NCI-H187 (cell line): ENCODE measurements around the gene ZNF621.
A peak's percentile ranks its signal among the peaks of the same experiment; 100 is the strongest.

Source experiments
- DNase-seq, 2 experiments: peaks; one replicate each; lab custom pipeline; 2025; lab: John Stamatoyannopoulos, UW

ZNF621 gene

DNA sequence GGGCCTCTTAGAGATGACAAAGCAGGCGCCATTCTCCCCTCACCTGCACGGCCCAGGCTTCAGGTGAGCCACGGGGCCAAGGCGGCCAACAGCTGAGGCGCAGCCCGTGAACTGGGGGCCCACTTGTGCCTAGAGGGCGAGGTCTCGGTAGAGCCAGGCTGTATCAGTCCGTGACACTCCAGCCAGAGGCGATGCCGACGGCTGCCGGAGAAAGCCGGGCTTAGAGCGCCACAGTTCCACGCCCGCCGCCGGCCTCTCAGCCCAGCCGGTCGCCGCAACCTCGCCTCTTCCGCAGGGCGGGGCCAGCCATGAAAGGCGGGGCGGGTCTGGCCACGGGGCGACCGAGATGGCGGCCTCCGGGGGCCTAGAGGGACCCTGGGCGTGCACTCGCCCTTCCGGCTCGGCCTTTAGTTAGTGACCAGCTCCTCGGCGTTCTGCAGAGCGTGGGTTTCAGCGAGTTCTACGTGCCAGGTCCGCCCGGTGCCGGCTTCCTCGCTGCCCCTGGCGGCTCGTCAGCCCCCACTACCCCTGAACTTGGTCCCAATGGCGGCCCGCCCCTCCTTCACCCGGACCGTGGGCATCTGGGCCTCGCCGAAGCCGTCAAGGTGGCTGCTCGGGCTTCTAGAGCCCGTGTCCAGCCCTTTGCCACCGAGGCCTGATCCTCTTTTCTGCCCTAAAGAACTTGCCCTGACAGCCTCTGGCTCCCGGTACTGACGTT lies at the start of gene ZNF621:
TSS of gene ZNF621 (plus strand) at position 393 of the 718 bp plus-strand sequence. CDS start 881 bp downstream, outside the sequence.
- peak; percentile 41 to 76 for DNase-seq

DNA sequence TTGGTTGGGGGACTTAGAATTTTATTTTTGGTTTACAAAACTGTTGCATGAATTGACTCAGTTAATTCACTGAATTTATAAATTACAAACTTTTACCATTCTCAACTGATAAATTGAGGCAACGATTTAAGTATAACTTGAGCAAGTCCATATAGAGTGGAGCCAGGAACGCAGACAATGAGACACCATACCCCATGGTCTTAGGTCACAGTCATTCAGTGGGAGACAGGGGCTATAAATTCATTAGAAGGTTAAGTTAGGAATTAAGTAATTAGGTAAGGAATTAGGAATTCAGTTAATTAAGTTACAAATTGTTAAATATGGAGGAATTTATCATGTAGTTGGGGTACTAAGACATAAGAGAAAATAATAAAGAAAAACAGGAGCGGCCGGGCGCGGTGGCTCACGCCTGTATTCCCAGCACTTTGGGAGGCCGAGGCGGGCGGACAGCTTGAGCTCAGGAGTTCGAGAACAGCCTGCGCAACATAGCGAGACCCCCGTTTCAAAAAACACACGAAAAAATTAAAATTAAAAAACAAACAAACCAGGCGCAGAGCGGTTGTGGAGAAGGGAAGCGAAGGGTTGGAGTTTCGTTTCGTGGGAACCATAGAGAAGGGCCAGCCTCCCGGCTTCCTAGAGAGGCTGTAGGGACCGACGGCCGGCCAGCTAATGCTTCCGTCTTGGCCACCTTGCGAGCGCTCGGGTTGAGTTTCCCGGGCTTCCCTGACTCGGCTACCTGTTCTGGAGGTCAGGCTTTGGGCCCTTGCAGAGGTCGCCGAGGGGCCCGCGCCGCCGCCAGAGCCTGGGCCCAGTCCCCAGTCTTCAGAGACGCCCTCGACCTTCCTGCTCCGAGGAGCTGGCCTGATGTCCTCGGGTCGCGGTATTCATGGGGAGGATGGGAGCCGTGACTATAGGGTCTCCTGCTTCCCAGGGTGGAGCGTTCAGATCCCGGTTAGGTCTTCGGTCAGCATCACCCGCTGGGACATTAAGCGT lies 48.0 kb upstream of the ZNF621 start, which contains the start of gene ZNF619:
TSS of gene ZNF619 (plus strand) at position 645 of the 993 bp plus-strand sequence. CDS start 858 bp downstream, outside the sequence.
- DNase-seq: peak in 1 of 2 experiments; percentile 36

DNA sequence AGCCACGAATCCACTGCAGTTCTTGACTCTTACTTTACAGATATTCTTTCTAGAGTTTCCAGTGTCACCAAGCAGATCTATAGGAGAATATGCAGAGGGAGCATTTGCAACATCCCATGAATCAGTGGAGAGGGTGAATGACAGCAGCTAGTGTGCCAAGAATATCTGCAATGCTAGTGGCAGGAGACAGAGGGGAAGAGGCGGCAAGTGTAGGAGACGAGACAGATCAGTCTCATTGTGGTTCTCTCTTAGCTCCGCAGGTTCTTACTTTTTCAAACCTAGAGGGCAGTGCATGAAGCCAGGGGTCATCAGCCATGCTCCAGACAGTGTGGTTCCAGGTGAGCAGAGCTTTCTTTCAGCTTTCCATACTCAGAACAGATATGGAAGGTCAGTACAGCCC lies 47.1 kb upstream of the ZNF621 start:
- no peak for DNase-seq

DNA sequence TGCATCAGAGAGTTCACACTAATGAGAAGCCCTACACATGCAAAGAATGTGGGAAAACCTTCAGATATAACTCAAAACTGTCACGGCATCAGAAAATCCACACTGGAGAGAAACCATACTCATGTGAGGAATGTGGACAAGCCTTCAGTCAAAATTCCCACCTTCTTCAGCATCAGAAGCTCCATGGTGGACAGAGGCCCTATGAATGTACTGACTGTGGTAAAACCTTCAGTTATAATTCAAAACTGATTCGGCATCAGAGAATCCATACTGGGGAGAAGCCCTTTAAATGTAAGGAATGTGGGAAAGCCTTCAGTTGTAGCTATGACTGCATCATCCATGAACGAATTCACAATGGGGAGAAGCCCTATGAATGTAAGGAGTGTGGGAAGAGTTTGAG lies 37.6 kb upstream of the ZNF621 start:
- no peak for DNase-seq

DNA sequence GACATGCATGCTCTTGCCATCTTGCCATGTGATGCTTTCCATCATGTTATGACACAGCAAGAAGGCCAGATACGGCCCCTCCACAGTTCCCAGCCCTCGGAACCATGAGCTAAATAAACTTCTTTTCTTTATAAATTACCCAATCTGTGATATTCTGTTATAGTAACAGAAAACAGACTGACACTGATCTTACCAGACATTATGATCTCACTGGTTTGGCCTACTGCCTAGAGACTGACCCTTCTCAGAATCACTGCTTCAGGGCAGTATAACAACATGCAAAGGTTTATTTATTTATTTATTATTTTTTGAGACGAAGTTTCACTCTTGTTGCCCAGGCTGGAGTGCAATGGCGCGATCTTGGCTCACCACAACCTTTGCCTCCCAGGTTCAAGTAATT lies 33.8 kb upstream of the ZNF621 start:
- no peak for DNase-seq

DNA sequence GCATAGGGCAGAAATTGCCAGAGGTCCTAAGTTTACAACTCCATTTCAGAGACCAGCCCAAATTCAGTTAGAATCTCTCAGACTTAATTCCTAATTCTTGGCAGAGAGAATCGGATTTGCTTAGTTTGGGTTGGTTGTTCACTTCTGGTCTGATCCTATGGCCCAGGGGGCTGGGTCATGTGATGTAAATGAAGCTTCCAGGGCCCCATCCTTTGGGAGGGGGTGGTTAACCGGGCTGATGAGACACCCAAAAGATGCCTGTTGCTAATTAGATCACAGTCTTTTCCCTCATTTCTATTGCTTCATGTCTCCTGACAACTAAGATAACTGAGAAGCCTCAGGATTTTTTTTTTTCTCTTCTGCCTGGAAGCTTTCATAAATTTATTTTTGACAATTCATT lies 30.1 kb upstream of the ZNF621 start:
- no peak for DNase-seq

DNA sequence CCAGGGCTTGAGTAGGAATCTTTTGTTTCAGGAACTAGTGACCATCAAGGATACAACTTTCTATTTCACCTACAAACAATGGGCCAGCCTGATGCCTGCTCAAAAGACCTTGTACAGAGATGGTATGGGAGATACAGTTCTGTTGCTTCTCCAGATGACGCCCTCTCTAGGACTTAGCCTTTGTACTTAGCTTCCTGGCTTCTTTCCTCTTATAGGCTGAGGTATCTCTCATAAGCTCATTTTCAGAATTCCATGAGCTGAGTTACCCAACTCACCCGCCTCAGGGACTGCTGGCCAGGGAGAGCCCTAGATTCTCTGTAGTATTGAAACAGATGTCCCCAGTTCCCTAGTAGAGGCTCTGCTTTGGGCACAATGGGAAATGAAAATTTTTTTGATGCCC lies 27.5 kb upstream of the ZNF621 start:
- DNase-seq: no peak

DNA sequence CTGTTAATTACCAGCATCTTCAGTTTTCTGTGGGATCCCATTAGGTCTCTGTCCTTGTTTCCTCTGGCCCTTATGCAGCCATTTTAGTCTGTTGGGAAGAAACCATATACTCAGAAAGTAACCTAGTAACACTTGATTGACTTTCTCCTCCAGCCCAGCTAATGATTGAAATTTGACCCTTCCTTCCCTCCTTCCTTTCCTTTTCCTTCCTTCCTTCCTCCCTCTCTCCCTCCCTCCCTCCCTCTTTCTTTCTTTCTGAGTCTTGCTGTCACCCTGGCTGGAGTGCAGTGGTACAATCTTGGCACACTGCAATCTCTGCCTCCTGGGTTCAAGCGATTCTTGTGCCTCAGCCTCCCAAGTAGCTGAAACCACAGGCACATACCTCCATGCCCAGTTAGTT lies 24.8 kb upstream of the ZNF621 start:
- no peak for DNase-seq

DNA sequence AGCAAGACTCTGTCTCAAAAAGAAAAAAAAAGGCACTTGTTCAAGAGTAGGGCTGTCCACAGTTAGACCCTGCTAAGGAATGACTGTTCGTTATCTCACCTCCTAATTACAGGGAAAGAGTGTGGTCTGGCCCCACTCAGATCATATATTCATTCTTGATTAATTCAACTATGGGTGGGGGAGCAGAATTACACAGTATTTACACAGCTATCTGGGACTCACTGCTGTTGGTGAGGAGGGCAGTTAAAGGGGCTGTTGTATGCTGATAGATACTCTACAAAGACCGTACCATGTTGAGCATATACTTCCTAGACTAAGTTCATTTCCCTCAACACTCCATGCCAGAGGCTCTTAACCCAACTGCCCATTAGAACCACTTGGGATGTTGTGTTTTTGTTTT lies 22.7 kb upstream of the ZNF621 start:
- DNase-seq: no peak

DNA sequence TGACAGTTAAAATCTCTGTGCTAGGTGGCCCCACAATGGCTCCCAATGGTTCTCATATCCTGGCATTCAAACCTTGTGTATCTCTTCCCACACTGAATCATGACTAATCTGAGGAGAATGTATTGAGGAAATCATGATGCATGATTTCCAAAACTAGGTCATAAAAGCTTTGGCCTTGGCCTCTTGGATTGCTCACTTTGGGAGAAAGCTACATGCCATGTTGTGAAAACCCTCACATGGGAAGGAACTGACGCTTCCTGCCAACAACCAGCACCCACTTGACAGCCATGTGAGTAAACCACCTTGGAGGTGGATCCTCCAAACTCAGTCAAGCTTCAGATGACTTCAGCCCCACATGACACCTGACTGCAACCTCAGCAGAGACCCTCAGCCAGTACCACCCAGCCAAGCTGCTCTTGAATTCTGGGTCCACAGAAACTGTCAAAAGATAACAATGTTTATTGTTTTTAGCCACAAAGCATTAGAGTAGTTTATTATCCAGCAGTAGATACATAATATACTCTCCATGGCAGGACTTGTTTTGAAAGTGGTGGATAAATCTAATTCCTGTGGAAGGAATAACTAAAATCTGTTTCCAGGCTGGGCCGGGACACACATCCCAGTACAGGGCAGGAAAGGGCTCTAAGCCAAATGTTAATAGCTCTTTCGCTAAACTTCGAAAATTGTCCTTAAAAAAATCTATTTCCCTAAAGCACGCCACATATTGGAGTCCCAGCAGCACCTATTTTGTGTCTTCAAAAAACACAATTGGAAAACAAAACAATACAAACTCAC lies 19.9 kb upstream of the ZNF621 start:
- no peak for DNase-seq

DNA sequence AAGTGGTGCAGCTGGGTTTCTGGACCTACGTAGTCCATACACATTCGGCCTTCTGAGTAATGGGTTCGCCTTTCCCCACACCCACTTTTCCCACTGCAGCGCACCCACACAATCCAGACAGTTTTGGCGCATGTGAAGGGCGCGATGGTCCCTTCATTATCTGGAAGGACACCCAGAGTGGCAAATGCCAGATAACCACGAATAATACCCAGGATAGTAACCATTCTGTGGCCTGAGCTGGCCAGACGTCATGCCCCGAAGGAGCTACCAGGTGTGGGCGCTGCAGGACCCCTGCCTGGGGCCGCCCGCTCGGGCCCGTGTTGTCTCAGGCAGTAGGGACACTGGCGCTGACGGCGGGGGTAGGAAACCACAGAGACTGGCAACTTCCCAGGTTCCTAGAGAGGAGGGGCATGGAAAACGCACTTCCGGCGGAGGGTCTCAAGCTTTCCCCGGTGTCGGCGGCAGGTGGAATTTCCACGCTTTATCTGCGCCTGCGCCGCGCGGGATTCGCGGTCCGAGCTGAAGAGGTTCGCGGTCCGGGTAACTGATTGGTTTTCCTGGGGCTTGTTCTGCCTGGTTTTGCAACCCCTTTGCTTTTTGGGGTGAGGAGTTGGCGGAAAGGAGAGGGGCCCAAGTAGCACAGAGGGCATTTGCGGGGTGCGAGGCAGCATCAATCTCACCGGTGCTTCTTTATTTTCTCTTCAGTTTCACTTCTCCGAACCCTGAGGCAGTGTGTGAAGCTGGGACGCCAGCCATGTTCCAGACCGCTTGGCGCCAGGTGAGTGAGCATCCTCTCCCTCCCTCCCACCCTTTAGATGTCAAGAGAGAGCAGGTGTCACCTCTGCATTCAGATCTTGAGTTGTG lies 18.9 kb upstream of the ZNF621 start, which contains the start of gene ZNF620:
TSS of gene ZNF620 (plus strand) at position 441 of the 864 bp plus-strand sequence. CDS start at position 755, 314 bp downstream.
- peak; percentile 68 to 74 for DNase-seq

DNA sequence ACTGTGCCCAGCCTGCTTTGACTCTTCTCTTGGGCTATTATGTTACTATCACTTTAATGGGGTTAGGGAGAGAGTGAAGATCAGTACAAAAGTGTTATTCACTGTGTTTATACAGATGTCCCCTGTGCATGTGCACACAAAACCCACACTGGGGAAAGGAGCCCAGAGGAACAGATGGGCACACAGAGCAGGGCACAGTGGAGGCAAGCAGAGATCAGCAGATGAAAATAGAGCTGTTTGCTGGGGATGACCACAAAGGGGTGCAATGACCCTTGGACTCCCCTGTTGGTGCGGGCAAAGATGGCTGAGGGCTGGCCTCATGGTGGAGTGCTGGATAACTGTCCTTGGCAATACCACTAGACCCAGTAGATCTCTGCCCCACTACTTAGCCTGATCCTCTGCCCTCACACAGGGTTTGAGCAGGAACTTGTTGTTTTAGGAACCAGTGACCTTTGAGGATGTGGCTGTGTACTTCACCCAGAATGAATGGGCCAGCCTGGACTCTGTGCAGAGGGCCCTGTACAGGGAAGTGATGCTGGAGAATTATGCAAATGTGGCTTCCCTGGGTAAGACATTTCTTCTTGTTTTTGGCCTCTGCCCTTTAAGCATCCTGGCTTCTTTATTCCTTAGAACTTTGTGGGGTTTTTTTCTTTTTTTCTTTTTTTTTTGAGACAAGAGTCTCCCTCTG lies 13.6 kb upstream of the ZNF621 start:
- DNase-seq: no peak

DNA sequence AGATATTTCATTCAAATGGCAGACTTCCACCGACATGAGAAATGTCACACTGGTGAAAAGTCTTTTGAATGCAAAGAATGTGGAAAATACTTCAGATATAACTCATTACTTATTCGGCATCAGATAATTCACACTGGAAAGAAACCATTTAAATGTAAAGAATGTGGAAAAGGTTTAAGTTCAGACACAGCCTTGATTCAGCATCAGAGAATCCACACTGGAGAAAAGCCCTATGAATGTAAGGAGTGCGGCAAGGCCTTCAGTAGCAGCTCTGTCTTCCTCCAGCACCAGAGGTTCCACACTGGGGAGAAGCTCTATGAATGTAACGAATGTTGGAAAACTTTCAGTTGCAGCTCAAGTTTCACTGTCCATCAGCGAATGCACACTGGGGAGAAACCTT lies 8.6 kb upstream of the ZNF621 start:
- no peak for DNase-seq

DNA sequence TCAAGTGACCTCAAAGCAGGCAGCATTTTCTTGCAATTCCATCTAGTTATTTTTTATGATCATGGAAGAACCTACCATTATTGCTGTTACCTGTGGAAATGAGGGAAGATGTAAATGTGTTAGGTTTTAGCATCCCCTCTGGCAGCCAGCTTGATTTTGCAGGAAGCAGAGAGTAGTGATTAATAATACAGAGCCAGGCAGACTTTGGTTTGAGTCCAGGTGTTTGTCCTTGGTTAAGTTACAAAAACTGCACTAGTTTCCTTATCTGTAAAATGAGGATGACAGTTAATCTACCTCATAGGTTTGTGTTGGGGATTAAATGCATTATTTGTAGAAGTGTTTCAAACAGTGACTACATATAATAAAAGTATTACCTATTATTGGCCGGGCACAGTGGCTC lies 6.7 kb upstream of the ZNF621 start:
- DNase-seq: no peak

DNA sequence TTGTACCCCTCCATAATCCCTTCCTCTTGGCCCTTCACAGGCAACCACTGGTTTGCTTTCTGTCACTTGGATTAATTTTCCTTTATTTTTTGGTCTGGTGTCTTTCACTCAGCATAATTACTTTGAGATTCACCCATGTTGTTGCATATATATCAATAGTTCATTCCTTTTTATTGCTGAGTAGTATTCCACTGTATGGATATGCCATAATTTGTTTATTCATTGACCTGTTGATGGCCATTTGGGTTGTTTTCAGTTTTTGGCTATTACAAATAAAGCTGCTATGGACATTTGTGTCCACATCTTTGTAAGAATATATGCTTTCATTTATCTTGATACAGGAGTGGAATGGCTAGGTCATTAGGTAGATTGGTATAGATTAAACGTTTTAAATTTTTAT lies 5.9 kb upstream of the ZNF621 start:
- DNase-seq: no peak

DNA sequence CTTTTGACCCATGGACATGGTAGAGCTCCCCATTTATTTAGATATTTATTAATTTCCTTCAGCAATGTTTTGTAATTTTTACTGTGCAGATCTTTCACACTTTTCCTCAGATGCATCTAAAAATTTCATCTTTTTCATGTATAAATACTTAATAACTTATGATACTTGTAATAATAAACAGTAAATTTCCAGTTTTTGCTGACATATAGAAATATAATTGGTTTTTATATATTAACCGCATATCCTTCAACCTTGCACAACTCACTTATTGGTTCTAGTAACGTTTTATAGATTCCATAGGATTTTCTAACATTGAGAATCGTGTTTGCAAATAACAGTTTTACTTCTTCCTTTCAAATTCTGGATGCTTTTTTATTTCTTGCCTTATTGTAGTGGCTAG lies 3.5 kb upstream of the ZNF621 start:
- DNase-seq: no peak

DNA sequence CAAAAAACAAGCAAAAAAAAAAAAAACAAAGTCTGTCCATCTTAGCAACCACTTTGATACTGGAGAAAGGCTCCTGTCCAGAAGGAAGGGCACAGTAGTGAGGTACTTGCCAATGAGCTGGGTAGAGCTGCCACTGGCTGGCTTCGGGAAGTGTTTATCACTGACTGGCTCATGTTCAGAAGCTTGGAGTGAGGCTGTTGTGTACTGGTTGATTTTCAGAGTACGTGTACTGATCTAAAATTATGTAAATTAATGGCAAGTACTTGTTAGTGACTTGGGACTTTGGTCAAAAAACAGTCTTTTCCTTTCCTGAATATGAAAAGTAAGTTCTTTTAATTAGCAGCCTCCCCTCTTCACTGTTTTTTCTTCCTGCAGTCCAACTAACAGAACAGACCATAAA lies 979 bp upstream of the ZNF621 start:
- no peak for DNase-seq

DNA sequence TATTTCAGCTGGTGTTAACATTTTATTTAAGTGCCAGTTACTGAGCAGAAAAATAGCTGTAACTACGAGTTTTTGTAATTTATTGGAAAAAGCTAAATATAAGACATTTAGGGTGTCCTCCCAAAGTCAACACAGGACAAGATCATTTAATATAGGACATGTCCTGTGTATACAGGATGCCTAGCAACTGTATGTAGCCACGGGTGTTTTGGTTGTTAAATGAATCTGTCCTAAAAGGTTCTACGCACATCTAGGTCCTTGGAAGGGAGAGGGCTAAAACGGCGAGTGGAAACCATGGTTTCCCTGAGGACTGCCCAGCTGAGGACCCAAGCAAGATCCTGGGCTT lies 565 bp upstream of the ZNF621 start:
- no peak for DNase-seq

DNA sequence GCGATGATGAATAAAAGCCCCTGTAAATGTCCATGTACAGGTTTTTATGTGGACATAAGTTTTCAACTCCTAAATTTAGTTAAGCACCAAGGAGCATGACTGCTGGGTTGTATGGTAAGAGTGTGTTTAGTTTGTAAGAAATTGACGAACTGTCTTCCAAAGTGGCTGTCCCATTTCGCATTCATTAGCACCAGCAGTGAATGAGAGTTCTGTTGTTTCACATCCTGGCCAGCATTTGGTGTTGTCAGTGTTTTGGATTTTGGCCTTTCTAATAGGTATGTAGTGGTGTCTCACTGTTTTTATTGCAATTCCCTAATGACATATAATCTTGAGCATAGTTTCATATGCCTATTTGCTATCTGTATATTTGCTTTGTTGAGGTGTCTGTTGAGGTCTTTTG lies 3.7 kb downstream of the ZNF621 start:
- no peak for DNase-seq

DNA sequence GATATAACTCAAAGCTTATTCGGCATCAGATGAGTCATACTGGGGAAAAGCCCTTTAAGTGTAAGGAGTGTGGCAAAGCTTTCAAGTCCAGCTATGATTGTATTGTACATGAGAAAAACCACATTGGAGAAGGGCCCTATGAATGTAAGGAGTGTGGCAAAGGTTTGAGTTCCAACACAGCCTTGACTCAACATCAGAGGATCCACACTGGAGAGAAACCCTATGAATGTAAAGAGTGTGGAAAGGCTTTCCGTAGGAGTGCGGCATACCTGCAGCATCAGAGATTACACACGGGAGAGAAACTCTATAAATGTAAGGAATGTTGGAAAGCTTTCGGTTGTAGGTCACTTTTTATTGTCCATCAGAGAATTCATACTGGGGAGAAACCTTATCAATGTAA lies 7.5 kb downstream of the ZNF621 start:
- DNase-seq: no peak

DNA sequence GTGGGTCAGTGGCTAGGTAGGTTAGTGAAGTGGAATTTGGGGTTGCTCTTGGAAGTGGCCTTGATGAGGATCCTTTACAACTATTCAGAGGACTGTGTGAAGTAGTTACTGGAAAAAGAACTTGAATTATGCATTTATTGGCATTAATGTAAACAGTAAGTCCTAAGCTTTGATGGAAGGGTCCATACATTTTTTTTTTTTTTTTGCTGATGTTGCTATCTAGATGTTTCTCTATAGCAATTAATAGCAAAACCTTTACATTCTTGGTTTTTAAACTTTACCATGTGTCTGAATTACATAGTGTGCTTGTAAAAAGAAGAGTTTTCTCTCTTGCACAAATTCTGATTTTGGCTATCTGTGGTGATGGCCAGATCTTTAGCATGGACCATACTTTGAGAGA lies 9.5 kb downstream of the ZNF621 start:
- no peak for DNase-seq
